K562 (cell line): ENCODE results near the gene APOM. TPM values are rescaled to one million over a fixed set of nuclear protein-coding genes. Genes with fewer than 3 reads are reported as not detected.

ENCODE experiments used
- ATAC-seq: fragments of 200-7000 bp; cut with Tn5 transposase; 3 replicates; pipeline ENCODE4 v1.9.1; 2020; ENCODE audit warnings: moderate library complexity
- BruUV-seq: library from RNA; stranded (reverse); fragments of 400-500 nt; replicated peaks from 2 replicates; lab custom pipeline; 2021; lab: Mats Ljungman, UMichigan
- CTCF ChIA-PET: fragments of 300-600 bp; formaldehyde crosslinking; extraction: SDS; loops from one replicate; lab custom pipeline; 2021; ENCODE audit warnings: low intra/inter-chr PET ratio; lab: Yijun Ruan, JAX
- POLR2A ChIA-PET: fragments of 300-600, 350-650 bp; sonication (Branson Sonifier 250); formaldehyde crosslinking; extraction: SDS; loops from one replicate; lab custom pipeline; 2021; ENCODE audit warnings: antibody characterized with exemption, inconsistent platforms; lab: Yijun Ruan, JAX
- DNase-seq, 4 experiments: peaks; one replicate each; pipeline versions ENCODE4 v3.0.0 to v3.0.0-alpha.2; 2011 to 2018; ENCODE audit warnings: low spot score in 3 of 4, mixed read lengths in 3 of 4; ENCODE audit errors: extremely low read depth in 1 of 4
- FAIRE-seq: peaks from 2 replicates; lab custom pipeline; 2011; peaks lifted over from hg19 to GRCh38; lab: Jason Lieb, UNC
- H2AFZ ChIP-seq: 2 replicates; pipeline ENCODE4 v1.6.0; 2011; ENCODE audit warnings: low read depth, low read length, control low read depth, inconsistent platforms
- H3K27ac ChIP-seq: fragments of 200-600 bp; 3 replicates; pipeline ENCODE4 v1.8.0; 2011; ENCODE audit warnings: low read depth, mild to moderate bottlenecking, control low read depth, inconsistent platforms, low read length, moderate library complexity, mixed read lengths; ENCODE audit errors: extremely low read depth
- H3K27me3 ChIP-seq, 2 experiments: fragments of 300-600 bp in 1 of 2; 2 replicates in 1 of 2; 3 replicates in 1 of 2; pipeline versions ENCODE4 v1.6.0 to v1.8.0; 2011; ENCODE audit warnings: inconsistent platforms in 2 of 2, low read length in 2 of 2, mild to moderate bottlenecking in 1 of 2, mixed read lengths in 1 of 2, moderate library complexity in 1 of 2; ENCODE audit not compliant: control insufficient read depth in 2 of 2, insufficient read depth in 2 of 2
- H3K36me3 ChIP-seq: fragments of 300-600 bp; 3 replicates; pipeline ENCODE4 v1.8.0; 2011; ENCODE audit warnings: mild to moderate bottlenecking, low read length, inconsistent platforms; ENCODE audit not compliant: control insufficient read depth, insufficient read depth
- H3K4me1 ChIP-seq, 2 experiments: fragments of 200-600 bp in 1 of 2; replicated peaks in 1 of 2; 2 replicates in 1 of 2; 3 replicates in 1 of 2; pipeline versions ENCODE4 v1.5.1 to v1.8.0; 2011; ENCODE audit warnings: inconsistent platforms in 2 of 2, low read length in 2 of 2, mild to moderate bottlenecking in 1 of 2, mixed read lengths in 1 of 2, moderate library complexity in 1 of 2; ENCODE audit not compliant: control insufficient read depth in 2 of 2, insufficient read depth in 2 of 2
- H3K4me2 ChIP-seq: 2 replicates; pipeline ENCODE4 v1.6.1; 2011; ENCODE audit warnings: low read length, control low read depth, inconsistent platforms, mixed read lengths; ENCODE audit not compliant: insufficient read depth
- H3K4me3 ChIP-seq: fragments of 200-600 bp; sonication (generic), shearing (Covaris generic); 2 replicates; pipeline ENCODE4 v1.5.1; 2016; ENCODE audit warnings: control low read depth, inconsistent platforms
- H3K79me2 ChIP-seq: fragments of 200-600 bp; 3 replicates; pipeline ENCODE4 v1.8.0; 2011; ENCODE audit warnings: low read length, inconsistent platforms; ENCODE audit not compliant: control insufficient read depth, insufficient read depth
- H3K9ac ChIP-seq, 2 experiments: 2 replicates each; pipeline versions ENCODE4 v1.6.0 to v1.6.1; 2011; ENCODE audit warnings: low read depth in 2 of 2, low read length in 2 of 2, control low read depth in 1 of 2, inconsistent platforms in 1 of 2, mild to moderate bottlenecking in 1 of 2, mixed read lengths in 1 of 2; ENCODE audit not compliant: insufficient read depth in 1 of 2
- H3K9me1 ChIP-seq: one replicate; pipeline ENCODE4 v1.6.0; 2011; ENCODE audit warnings: inconsistent platforms, mild to moderate bottlenecking, low read length, moderate library complexity; ENCODE audit not compliant: control insufficient read depth, insufficient read depth
- H3K9me3 ChIP-seq: replicated peaks from 2 replicates; pipeline ENCODE4 v1.5.1; 2011; ENCODE audit warnings: low read depth, low read length, inconsistent platforms; ENCODE audit not compliant: control insufficient read depth, insufficient read depth
- H4K20me1 ChIP-seq: replicated peaks from 2 replicates; pipeline ENCODE4 v1.6.1; 2011; ENCODE audit warnings: low read length, inconsistent platforms, mixed read lengths; ENCODE audit not compliant: control insufficient read depth, insufficient read depth
- ATF4 ChIP-seq: fragments of 450-650 bp; formaldehyde crosslinking; IDR thresholded peaks from 2 replicates; pipeline ENCODE4 v1.4.0; 2022; ENCODE audit warnings: mild to moderate bottlenecking, moderate library complexity
- PCBP2 ChIP-seq: fragments of 200-400 bp; formaldehyde crosslinking; IDR thresholded peaks from 2 replicates; pipeline ENCODE4 v1.6.1; 2018; ENCODE audit warnings: low read length, low read depth, mild to moderate bottlenecking, moderate library complexity; ENCODE audit not compliant: poor library complexity, severe bottlenecking
- SIRT6 ChIP-seq: IDR thresholded peaks from one replicate; pipeline ENCODE4 v1.6.1; 2012; ENCODE audit warnings: low read depth, mild to moderate bottlenecking, control low read depth, inconsistent platforms, low read length, moderate library complexity
- SUPT5H ChIP-seq: fragments of 450-650 bp; IDR thresholded peaks from 2 replicates; pipeline ENCODE4 v1.6.1; 2016
- THAP12 ChIP-seq: fragments of 250-450 bp; sonication (Bioruptor Pico); IDR thresholded peaks from 2 replicates; pipeline ENCODE4 v1.9.0; 2021; ENCODE audit warnings: mild to moderate bottlenecking, inconsistent platforms
- ZNF592 ChIP-seq: fragments of 450-650 bp; IDR thresholded peaks from 2 replicates; pipeline ENCODE4 v1.6.1; 2017; ENCODE audit warnings: antibody characterized with exemption, mild to moderate bottlenecking
- ZNF740 ChIP-seq, 3 experiments: fragments of 200-800 bp in 1 of 3; sonication (Bioruptor generic) in 1 of 3; sonication (generic) in 1 of 3; formaldehyde crosslinking in 1 of 3; IDR thresholded peaks; 2 replicates each; pipeline versions ENCODE4 v1.6.1 to v1.8.0; 2016 to 2022; ENCODE audit warnings: mild to moderate bottlenecking in 2 of 3, missing compliant biosample characterization in 2 of 3, missing genetic modification characterization in 2 of 3, missing genetic modification reagents in 1 of 3
- WGBS: fragments of 100-300 bp; shearing (Covaris generic); methylation state at CpG from one replicate; pipeline ENCODE4 v1.1.6; 2016; ENCODE audit warnings: low coverage, mixed read lengths; ENCODE audit not compliant: insufficient coverage; ENCODE audit errors: missing lambda C conversion rate; 5-methylcytosine and 5-hydroxymethylcytosine counted together
- in situ Hi-C: fragments of 300-500 bp; cut with MboI; formaldehyde crosslinking; loops from 4 replicates; pipeline ENCODE4 v1.15.0; 2018; ENCODE audit warnings: inconsistent platforms, mixed read lengths
- intact Hi-C: fragments of 100-400 bp; cut with micrococcal nuclease; formaldehyde crosslinking; loops from 2 replicates; pipeline ENCODE4 v1.14.2; 2022
- polyA plus RNA-seq, 8 experiments: library from polyadenylated mRNA; depleted of rRNA in 4 of 8; stranded (reverse) in 5 of 8; unstranded in 3 of 8; fragments of >200 nt; fragmentation: Nextera tagmentation in 2 of 8; fragmentation: Illumina TruSeq in 1 of 8; extraction: Ambion mirVana in 2 of 8; extraction: Trizol in 1 of 8; gene quantifications; 2 replicates each; pipeline versions ENCODE4 v1.2.1 to v1.2.3, GENCODE V29; 2011 to 2014; ENCODE audit warnings: inconsistent platforms in 1 of 8, missing spikeins in 1 of 8
- total RNA-seq, 7 experiments: library from RNA; depleted of rRNA in 6 of 7; stranded (reverse); fragments of >200 nt in 6 of 7; fragmentation: Illumina TruSeq in 2 of 7; extraction: Trizol in 2 of 7; gene quantifications; 2 replicates each; pipeline versions ENCODE4 v1.2.1 to v1.2.3, GENCODE V29; 2011 to 2021; ENCODE audit warnings: low replicate concordance in 1 of 7

APOM gene
- total and polyA plus RNA-seq, 9 of the 15 experiments (the other 6 are each of a cell fraction or from before 2014, with no cell fraction given) = 5.7 to 24.3 (median 10.4) TPM

GRCh38 chr6:31691564-31692108 is 35.9 kb downstream of the APOM start (continued):
- TF ChIP-seq ATF4 (CRISPR knock-in tag) (no peak), PCBP2 (no peak), THAP12 (CRISPR knock-in tag) (peak; percentile 69; the same call in 1 of the 2 replicates)

GRCh38 chr6:31692353-31692752 is 36.7 kb downstream of the APOM start:
- Histone ChIP-seq H3K9me1 (no peaks in the 10 kb centered on the region), H3K4me3 (no peak overlapping the region), H3K79me2 (0 out of 3 replicates have a peak, but pooled peaks cover under 1% of the 10 kb centered on the region), H4K20me1 (no peaks in the 10 kb centered on the region), H3K36me3 (peaks cover 90% of the 10 kb centered on the region), H3K9me3 (no peaks in the 10 kb centered on the region), H3K4me2 (no peak overlapping the region), H3K4me1 (peaks cover 50 to 52% of the 10 kb centered on the region in 2 experiments), H2AFZ (no peak overlapping the region), H3K27me3 (no peaks in the 10 kb centered on the region), H3K9ac (peak overlapping the region in 1 of 2 experiments; percentile 62; a peak in 2 of 4 replicates), H3K27ac (peak overlapping the region; percentile 3; the same call in 1 of the 3 replicates)
- CTCF ChIA-PET = no interaction called here
- ATAC-seq (no peak), FAIRE-seq (no peak), DNase-seq (no peak)
- intact Hi-C loops = no loop called here
- in situ Hi-C loops = no loop called here
- POLR2A ChIA-PET = interaction anchor here (0.6 to 7.1 kb wide), 15 partner anchors 8 to 223 kb away, joined by 3 to 158 read pairs (median 4); partner anchors contain the start of genes ABHD16A, CLIC1, GPANK1 and HSPA1A
- TF ChIP-seq ZNF740 (CRISPR knock-in tag; IDR thresholded peaks at IDR 0.05) (0 out of 2 replicates have a peak, but pooled peaks have one; percentile 42), ZNF740 (tag; IDR thresholded peaks at IDR 0.05) (0 out of 4 replicates have a peak, but pooled peaks of 1 of the 2 experiments have one; percentile 0), SUPT5H (no peak), ZNF592 (0 out of 2 replicates have a peak, but pooled peaks have one; percentile 15), SIRT6 (no peak)
- 70% methylated on average over 4 of the region's 4 CpGs for WGBS
- no TSS peak for BruUV-seq
